RPMI8226 (cell line): ENCODE data around the gene KPNA3.
A peak's percentile ranks its signal among the peaks of the same experiment; 100 is the strongest.
"Not testable (repeated sequence)": the region's sequence is repeated elsewhere in the genome, so short reads cannot be mapped to it uniquely, and the experiment has no call there.

Experiments used
- DNase-seq: peaks from one replicate; pipeline ENCODE4 v3.0.0-alpha.2; 2015

Gene KPNA3

DNA sequence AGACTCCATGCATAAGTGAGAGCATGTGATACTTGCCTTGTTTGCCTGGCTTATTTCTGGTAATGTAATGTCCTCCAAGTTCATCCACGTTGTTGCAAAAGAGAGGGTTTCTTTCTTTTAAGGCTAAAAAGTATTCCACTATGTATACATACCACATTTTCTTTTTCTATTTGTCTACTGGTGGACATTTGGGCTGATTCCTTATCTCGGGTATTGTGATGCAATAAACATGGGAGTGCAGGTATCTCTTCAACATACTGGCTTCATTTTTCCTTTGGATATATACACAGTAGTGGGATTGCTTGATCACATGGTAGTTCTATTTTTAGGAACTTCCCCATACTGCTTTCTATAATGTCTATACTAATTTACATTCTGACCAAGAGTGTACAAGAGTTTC is 51.6 kb downstream of the KPNA3 start:
- no peak for DNase-seq

DNA sequence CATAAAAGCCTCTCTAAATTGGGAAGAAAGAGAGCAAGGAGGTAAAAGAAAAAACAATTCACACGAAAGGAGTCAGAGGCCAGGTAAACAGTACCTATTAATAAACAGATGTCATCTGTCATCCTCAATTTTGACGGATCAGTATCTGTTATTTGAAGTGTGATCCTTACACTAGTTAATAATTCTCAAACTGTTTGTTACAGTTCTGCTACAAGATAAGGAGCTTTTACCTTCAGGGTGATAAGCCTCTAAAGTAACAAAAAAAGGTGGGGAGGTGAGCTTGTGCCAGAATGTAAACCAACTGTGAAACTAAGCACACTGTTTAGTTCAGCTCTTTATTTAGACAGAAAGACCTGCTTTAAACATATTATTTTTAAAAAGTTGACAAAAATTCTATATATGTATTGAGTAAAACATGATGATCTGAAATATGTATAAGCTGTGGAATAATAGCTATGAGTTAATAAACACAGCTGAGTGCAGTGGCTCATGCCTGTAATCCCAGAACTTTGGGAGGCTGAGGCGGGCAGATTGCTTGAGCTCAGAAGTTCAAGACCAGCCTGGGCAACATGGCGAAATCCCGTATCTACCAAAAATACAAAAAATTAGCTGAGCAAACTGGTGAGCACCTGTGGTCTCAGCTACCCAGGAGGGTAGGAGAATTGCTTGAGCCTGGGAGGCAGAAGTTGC is 52.8 kb downstream of the KPNA3 start:
- no peak for DNase-seq

DNA sequence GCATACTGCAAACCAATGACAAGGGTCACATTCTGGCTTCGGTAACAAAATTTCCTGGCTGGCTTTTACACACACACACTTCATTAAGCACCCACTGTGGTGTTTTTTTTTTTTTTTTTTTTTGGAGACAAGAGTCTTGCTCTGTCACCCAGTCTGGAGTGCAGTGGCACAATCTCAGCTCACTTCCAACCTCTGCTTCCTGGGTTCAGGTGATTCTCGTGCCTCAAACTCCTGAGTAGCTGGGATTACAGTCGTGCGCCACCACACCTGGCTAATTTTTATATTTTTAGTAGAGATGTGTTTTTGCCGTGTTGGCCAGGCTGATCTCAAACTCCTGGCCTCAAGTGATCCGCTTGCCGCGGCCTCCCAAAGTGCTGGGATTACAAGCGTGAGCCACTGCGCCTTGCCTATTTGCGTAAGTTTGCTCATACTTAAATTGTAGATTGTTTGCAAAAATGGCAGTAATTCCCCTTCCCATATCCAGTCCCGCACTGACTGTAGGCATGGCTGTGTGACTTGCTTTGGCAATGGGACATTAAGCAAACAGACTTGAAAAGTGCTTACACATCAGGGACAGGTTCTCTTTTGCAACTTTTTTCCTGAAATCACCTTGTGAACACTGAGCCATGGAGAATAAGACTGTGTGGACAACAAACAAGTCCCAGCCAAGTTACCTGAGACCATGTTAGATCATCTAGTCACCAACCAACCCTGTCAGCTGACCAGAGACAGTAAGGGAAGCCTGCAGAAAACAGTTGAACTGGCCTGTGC is 59.1 kb downstream of the KPNA3 start:
- no peak for DNase-seq

DNA sequence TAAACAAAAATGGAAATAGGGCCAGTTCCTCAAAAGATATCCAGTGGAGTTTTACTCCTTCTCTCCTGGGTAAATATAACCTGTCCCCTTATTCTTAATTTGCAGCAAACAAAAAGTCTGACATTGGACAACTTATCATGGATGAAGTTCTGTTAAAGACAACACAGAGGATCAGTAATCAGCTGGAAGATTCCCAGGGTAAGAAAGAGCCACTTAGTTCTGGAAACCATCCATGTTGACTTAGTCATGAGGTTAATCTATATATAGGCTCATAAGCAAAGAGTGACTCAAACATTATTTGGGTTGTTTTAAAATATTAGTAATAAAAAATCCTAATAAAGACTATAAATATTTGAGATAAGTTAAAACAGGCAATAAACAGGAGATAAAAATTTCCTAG is 60.7 kb downstream of the KPNA3 start:
- no peak for DNase-seq

DNA sequence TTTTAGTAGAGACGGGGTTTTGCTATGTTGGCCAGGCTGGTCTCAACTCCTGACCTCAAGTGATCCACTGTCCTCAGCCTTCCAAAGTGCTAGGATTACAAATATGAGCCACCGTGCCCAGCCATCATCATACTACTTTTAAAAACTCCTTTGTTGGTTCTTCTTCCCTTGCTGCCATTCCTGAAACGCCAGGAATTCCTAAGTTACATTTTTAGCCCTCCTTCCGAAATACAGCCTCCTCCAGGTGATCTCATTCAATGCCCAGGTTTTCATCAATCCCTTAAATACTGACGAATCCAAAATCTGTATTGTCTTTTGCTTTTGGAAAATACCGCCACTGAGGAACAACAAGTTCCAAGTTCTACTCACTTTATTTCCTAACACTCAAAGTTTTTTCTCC is 75.9 kb downstream of the KPNA3 start:
- DNase-seq, result no peak

DNA sequence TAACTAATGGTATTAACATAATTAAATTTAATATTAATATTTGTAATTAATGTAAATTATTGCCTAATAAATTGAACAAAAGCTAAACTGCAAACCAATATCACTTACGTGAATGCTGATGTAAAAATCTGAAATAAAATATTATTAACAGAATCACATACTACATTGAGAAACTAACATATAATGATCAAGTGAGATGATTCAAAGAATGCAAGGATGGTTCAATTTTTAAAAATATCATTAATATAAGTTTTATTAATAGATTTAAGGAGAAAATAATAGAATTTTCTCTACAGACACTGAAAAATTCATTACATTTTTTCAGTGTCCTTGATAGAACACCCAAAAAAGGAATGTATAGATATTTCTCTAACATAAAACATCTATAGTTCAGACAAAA is 77.7 kb downstream of the KPNA3 start:
- DNase-seq, result no peak

DNA sequence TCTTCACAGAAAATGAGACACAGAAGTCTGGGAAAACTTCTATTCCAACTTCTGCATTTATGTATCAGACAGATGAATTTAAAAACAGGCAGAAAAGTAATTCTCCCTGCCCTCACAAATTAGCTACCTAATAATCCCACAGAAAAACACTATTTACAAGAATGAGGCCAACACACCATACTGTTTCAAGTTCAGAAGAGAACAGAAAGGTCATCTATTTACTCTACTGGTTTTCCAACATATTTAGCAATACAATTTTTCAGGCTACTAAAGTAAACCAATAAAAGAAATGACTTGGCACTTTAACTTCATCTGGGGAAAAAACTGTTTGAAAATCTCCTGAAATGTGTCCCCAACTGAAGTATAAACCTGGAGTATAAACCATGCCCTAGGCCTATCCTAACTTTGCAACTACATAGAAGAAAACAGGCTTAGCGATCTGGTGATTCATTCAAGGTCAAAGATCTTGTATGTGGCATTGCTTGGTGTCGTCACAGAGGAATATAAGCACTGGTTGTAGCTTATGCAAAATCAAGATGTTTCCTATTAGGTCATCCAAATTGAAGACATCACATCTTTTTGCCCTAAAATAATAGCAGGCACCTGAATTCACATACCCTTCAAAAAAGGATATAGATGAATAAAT is 81.1 kb downstream of the KPNA3 start:
- DNase-seq, result no peak

DNA sequence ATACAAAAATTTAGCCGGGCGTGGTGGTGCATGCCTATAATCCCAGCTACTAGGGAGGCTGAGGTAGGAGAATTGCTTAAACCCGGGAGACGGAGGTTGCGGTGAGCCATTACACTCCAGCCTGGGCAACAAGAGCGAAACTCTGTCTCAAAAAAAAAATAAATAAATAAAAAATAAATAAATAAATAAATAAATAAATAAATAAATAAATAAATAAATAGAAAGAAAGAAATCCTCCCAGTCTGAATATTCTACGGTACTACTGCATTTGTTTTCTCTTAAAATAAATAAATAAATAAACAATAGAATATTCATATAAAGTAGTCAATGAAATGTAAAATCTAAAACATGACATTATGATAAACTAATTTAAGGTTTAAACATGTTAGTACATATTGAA is 88.2 kb downstream of the KPNA3 start:
- DNase-seq, result not testable (repeated sequence)

DNA sequence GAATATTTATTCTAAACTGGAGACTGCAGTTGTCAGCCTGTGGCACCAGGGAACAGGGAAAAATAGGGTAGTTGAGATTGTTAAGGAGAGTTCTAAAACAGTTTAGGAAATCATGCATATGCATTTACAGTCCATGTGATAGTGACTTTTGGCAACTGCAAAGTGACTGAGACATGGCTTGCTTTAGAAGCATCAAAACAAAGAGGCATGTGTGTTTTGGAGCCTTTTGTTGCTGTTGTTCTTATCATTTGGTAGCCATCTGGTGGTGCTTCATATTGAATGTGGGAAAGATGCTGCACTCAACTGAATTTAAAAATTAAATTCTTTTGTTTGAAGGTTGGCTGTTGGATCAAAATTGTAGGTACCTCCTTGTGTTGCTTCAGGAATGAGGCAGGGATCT is 91.0 kb downstream of the KPNA3 start:
- no peak for DNase-seq

DNA sequence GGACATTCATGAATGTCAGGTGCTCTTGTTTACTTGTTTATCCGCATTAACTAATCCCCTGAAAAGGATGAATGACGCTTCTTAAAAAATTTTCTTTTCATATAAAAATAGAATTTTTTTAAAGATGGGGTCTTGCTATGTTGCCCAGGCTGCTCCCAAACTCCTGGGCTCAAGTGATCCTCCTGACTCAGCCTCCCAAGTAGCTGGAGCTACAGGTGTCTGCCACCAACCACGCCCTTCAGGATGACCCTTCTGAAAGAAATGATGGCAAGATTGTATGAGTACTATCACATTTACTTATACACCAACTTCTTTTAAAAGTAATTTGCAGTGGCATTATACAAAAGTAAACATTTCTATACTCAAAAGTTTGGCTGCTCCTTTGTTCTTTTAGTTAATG is 95.0 kb downstream of the KPNA3 start:
- no peak for DNase-seq

DNA sequence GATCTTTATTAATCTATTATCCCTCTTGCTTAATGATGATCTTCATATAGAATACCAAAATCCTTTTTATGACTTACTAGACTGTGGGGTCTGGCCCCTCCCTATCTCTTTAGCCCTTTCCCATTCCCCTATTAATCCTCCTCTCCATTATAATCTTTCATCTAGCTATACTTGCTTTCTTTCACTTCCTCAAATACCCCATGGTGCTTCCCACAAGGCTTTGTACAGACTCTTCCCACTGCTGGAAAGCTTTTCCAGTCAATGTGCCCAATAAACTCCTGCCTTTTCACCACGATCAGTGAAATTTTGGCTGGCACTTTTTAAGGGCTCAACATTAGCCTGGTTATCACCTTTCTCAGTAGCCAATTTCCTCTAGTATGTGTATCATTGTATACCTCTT is 98.0 kb downstream of the KPNA3 start:
- no peak for DNase-seq

DNA sequence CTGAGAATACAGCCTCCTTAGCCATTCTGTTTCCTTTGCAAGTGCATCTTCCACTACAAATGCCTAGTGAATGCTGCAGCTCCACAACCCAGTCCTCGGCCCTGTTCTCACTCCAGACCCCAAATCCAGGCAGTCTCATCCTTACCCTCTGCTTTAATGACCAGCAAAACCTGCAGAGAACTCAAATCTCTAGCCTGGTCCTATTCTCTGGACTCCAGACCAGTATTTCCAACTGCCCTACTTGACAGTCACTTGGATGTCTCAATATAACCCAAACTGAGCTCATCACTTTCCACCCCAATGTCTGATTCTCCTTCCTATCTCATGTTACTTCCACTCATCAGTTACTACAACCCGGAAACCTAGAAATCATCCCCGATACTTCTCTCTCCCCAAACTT is 98.6 kb downstream of the KPNA3 start:
- no peak for DNase-seq

DNA sequence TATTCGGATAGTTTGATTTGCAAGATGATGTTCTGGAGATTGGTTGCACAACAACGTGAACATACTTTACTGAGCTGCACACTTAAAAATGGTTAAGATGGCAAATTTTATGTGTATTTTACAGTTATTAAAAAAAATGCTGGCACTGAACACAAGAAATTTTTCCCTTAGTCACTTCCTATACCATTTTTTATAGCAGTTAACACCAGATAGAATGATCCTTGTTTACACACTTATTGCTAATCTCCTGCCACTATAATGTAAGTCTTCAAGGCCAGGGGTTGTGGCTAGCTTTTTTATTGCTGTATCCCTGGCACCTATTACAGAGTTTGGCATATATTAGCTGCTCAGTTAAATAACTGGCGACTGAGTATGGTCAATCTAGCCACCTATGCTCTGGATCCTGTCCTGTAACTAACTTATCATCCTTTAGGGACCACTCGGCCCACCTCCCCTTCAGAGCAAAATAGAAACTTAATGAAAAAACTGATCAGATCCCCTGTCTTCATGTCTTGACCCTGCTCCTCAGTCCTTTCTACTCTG is 99.2 kb downstream of the KPNA3 start:
- no peak for DNase-seq

DNA sequence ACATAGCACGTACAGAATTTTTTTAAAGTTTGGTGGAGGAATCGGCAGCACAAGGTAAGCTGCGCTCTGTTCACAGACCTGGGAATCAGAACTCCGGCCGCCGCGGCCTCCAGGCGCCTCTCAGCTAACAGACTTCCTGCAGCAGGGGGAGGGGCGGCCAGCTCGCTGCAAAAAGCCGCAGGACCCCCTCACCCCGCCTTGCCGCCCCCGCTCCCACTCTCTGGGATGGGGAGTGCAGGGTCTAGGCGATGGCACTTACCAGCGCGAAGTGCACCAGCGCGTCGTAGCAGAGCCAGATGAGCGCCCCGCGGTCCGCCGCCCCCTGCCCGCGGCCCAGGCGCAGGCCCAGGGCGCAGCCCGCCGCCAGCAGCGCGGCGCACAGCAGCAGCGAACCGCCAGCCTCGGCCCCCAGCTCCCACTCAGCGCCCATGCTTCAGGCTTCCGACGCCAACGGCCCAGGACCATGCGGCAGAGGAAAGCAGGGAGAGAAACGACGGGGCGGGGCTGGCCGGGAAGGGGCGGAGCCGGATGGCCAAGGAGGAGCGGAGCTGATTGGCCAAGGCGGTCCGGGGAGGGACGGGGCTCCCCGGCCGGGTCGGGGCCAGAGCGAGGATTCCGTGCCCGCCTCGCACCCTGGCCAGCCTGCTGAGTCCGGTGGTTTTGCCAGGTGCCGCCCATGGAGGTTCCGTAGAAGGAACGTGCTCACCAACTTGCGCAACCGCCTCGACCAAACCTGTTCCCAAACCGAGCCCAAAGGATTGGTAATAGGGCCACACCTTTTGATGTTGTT is 101.3 kb downstream of the KPNA3 start, which contains the start of gene EBPL:
EBPL (minus strand) TSS at position 492 of the 790 bp plus-strand sequence; CDS start at position 430, 62 bp downstream.
- DNase-seq, result peak; percentile 91

DNA sequence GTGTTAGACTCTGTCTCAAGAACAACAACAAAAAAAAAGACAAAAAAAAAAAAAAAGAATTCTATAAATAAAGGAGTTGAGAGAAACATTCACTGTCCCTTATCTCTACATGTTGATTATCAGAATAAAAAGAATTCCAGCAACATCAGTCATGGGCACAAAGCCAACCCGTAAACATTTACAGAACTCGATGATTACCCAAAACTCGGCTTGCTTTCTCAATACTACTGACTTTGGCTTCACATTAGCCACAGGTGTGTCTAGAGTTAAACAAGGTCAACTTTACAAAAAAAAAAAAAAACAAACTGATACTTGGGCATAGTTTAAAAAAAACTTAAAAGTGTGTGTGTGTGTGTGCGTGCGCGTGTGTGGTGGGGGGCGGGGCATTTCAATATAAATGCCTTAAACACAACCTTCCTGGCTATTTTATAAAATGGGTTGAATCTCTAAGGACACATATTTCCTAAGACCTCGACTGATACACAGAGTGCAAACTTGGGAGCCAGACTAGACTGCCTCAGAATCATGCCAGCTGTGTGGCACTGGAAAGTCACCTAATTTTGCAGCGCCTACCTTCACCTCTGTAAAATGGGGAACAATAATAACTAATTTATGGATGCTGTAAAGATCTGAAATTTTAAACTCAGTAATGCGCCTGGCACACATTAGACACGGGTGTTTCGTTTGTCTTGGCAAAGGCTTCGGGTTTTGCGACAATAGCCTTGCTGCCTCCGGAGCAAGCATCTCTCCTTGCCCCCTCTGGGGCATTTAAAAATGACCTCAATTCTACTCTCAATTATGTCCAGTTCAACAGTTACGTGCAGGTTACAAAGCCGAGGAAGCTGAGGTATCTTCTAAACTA is 102.1 kb downstream of the KPNA3 start:
- peak; percentile 59 for DNase-seq

DNA sequence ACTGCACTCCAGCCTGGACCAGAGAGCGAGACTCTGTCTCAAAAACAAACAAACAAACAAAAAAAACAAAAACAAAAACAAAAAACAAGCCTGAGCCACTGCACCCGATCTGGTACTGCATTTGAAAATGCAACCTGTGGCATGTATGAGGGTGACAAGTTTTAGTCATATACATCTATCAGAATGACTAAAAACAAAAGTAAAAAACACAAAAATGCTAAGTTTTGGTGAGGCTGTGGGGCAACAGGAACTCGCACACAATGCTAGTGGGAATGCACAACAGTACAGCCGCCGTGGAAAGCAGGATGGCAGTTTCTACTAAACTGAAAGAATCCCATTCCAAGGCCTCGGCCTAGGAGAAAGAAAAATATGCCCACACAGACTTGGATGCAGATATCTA is 109.0 kb downstream of the KPNA3 start:
- DNase-seq, result no peak

DNA sequence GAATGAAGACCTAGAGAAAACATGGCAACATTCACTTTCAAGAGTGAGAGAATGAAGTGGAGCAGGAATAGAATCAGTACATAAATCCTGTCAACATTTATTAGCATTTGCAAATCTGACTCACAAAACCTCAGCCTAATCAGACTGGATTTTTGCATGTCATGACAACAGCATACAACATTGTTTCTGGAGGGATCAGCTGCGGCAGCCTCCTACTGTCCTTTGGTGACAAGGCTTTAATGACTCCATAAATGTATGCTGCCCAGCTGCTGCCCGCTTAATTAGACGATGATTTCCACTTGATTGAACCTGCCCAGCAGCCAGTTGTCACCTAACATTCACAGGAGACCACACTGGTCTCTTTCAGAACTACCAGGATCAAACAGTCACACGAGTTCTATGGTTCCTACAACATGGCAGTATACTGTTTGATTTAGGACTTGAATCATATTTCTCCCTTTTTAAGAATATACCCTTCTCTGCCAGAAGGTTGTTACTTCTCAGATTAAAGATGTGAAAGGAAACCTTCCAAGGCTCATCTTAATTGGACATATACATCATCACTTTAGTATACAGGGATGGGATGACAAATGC is 110.5 kb downstream of the KPNA3 start:
- no peak for DNase-seq

DNA sequence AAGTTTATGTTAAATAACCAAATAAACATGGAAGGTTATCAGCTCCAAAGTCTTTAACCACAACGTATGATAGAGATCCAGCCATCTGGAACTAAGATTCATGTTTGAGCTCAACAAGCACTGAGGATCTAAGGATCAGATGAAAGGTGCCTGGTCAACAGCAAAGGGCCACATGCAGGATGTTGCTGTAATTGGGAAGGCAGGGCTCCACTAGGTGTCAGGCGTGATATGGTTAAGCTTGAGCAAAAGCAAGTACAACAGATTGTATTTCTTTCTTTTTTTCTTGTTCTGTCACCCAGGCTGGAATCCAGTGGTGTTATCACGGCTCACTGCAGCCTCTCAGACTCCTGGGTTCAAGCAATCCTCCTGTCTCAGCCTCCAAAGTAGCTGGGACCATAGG is 113.2 kb downstream of the KPNA3 start:
- DNase-seq, result no peak

DNA sequence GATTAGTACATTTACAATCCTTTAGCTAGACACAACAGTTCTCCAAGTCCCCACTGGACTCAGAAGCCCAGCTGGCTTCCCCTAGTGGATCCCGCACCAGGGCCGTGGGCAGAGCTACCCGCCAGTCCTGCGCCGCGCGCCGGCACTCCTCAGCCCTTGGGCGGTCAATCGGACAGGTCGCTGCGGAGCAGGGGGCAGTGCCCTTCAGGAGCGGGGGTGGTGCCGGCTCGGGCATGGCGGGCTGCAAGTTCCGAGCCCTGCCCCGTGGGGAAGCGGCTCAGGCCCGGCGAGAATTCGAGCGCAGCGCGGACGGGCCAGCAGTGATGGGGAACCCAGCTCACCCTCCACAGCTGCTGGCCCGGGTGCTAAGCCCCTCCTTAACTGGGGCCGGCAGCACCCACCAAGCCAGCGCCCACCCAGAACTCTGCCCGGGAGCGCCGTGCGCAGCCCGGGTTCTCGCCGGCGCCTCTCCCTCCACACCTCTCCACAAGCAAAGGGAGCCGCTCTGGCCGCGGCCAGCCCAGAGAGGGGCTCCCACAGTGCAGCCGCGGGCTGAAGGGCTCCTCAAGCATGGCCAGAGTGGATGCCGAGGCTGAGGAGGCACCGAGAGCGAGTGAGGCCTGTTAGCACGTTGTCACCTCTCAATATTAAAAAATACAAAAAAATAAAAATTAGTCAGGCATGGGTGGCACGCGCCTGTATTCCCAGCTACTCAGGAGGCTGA is 114.1 kb downstream of the KPNA3 start:
- no peak for DNase-seq

DNA sequence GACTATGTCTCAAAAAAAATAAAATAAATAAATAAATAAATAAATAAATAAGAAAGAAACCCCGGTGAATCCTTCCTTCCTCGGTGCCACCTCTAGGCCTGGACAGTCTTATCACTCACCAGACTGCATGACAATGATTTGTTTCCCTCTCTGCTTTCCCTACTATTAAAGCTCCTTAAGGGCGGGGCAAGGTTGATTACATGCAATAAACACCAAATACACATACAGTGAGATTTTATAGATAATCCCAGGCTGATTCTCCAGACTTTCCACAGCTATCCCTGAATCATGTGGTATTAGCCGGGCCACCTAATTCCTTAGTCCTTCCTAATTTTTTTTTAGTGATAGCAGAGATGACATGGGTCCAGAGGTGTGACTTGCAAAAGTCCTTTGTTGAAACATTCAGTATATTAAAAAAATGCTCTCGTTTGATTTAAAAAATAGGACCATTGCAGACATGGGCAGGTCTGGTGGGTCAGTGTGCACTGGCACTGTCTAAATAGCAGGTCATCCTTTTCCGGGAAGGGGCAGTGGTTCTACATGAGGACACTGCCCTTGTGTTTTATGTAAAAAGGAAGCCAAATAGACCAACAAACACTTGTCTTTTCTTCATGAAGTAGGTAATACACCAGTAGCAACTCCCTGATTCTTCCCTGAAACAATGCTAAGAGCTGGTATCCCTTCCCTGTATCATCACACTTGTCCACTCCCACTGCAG is 115.7 kb downstream of the KPNA3 start:
- DNase-seq, result no peak
